Trophoblast cell (in vitro differentiated cells and primary cell): ENCODE results near the gene AKIRIN1.

ENCODE experiments used
- DNase-seq, 2 donors: peaks; one replicate each; pipeline ENCODE4 v3.0.0-alpha.2; 2016
- H2AFZ ChIP-seq: 2 replicates; pipeline ENCODE4 v1.6.1; 2013; ENCODE audit warnings: low read length, moderate library complexity, mild to moderate bottlenecking; ENCODE audit not compliant: insufficient read depth, poor library complexity
- H2AK5ac ChIP-seq: 2 replicates; pipeline ENCODE4 v1.6.1; 2013; ENCODE audit warnings: mild to moderate bottlenecking, low read length
- H2BK120ac ChIP-seq: 2 replicates; pipeline ENCODE4 v1.6.1; 2013; ENCODE audit warnings: low read length, mild to moderate bottlenecking, moderate library complexity; ENCODE audit not compliant: insufficient read depth, poor library complexity
- H2BK12ac ChIP-seq: 2 replicates; pipeline ENCODE4 v1.6.1; 2013; ENCODE audit warnings: mild to moderate bottlenecking, low read length, moderate library complexity
- H2BK5ac ChIP-seq: 2 replicates; pipeline ENCODE4 v1.6.1; 2013; ENCODE audit warnings: low read length, low read depth, moderate library complexity, mild to moderate bottlenecking; ENCODE audit not compliant: poor library complexity
- H3K14ac ChIP-seq: 2 replicates; pipeline ENCODE4 v1.6.1; 2013; ENCODE audit warnings: mild to moderate bottlenecking, low read length
- H3K18ac ChIP-seq: 2 replicates; pipeline ENCODE4 v1.6.1; 2013; ENCODE audit warnings: mild to moderate bottlenecking, low read length
- H3K23ac ChIP-seq: 2 replicates; pipeline ENCODE4 v1.6.1; 2013; ENCODE audit warnings: low read length
- H3K27ac ChIP-seq: 2 replicates; pipeline ENCODE4 v1.5.1; 2013; ENCODE audit warnings: low read depth, mild to moderate bottlenecking, inconsistent platforms, low read length, moderate library complexity
- H3K27me3 ChIP-seq: 2 replicates; pipeline ENCODE4 v1.6.1; 2013; ENCODE audit warnings: inconsistent platforms, mild to moderate bottlenecking, low read length, moderate library complexity; ENCODE audit not compliant: insufficient read depth
- H3K36me3 ChIP-seq, 2 experiments: 1 replicate in 1 of 2; 2 replicates in 1 of 2; pipeline ENCODE4 v1.6.1; 2013; ENCODE audit warnings: low read length in 2 of 2, mild to moderate bottlenecking in 2 of 2, moderate library complexity in 1 of 2; ENCODE audit not compliant: insufficient read depth in 2 of 2, control insufficient read depth in 1 of 2
- H3K4ac ChIP-seq: 2 replicates; pipeline ENCODE4 v1.6.1; 2013; ENCODE audit warnings: low read depth, mild to moderate bottlenecking, low read length, moderate library complexity
- H3K4me1 ChIP-seq, 2 experiments: 1 replicate in 1 of 2; 2 replicates in 1 of 2; pipeline ENCODE4 v1.6.1; 2013; ENCODE audit warnings: low read length in 2 of 2, mild to moderate bottlenecking in 2 of 2, moderate library complexity in 1 of 2; ENCODE audit not compliant: insufficient read depth in 2 of 2, control insufficient read depth in 1 of 2
- H3K4me2 ChIP-seq: 2 replicates; pipeline ENCODE4 v1.6.1; 2013; ENCODE audit warnings: inconsistent platforms, mild to moderate bottlenecking, low read length, moderate library complexity
- H3K4me3 ChIP-seq: 2 replicates; pipeline ENCODE4 v1.5.1; 2013; ENCODE audit warnings: mild to moderate bottlenecking, low read depth, low read length, inconsistent platforms
- H3K79me1 ChIP-seq: one replicate; pipeline ENCODE4 v1.6.1; 2013; ENCODE audit warnings: low read length
- H3K79me2 ChIP-seq: 2 replicates; pipeline ENCODE4 v1.6.1; 2013; ENCODE audit warnings: low read length, mild to moderate bottlenecking; ENCODE audit not compliant: control insufficient read depth, insufficient read depth, poor library complexity
- H3K9ac ChIP-seq: 2 replicates; pipeline ENCODE4 v1.6.1; 2013; ENCODE audit warnings: mild to moderate bottlenecking, low read length
- H3K9me3 ChIP-seq: 2 replicates; pipeline ENCODE4 v1.6.1; 2013; ENCODE audit warnings: low read depth, mild to moderate bottlenecking, control low read depth, inconsistent platforms, low read length; ENCODE audit not compliant: insufficient read depth
- H4K12ac ChIP-seq: 2 replicates; pipeline ENCODE4 v1.6.1; 2013; ENCODE audit warnings: low read depth, mild to moderate bottlenecking, low read length, moderate library complexity
- H4K8ac ChIP-seq: 2 replicates; pipeline ENCODE4 v1.6.1; 2013; ENCODE audit warnings: low read depth, mild to moderate bottlenecking, low read length, moderate library complexity
- H4K91ac ChIP-seq: one replicate; pipeline ENCODE4 v1.6.1; 2013; ENCODE audit warnings: low read depth, mild to moderate bottlenecking, low read length, moderate library complexity
- WGBS: extraction: QIAGEN DNeasy Blood & Tissue Kit; methylation state at CpG from one replicate; pipeline ENCODE4 v1.1.7; 2013; ENCODE audit warnings: missing lambda C conversion rate; ENCODE audit not compliant: insufficient read length, insufficient coverage; ENCODE audit errors: extremely low coverage; 5-methylcytosine and 5-hydroxymethylcytosine counted together

AKIRIN1 gene

GRCh38 chr1:39036678-39037077 is 45.6 kb downstream of the AKIRIN1 start:
- Histone ChIP-seq H3K27me3 (no peaks in the 10 kb centered on the region), H3K27ac (no peak overlapping the region), H2BK5ac (no peak overlapping the region), H4K12ac (no peak overlapping the region), H3K9ac (no peak overlapping the region), H2BK120ac (no peak overlapping the region), H3K79me1 (no peaks in the 10 kb centered on the region), H3K79me2 (no peaks in the 10 kb centered on the region), H4K91ac (no peak overlapping the region), H3K4ac (no peak overlapping the region), H4K8ac (no peak overlapping the region), H3K4me1 (no peaks in the 10 kb centered on the region), H3K18ac (no peak overlapping the region), H3K36me3 (peaks cover 32% of the 10 kb centered on the region in 2 experiments), H2BK12ac (no peak overlapping the region), H3K4me2 (no peak overlapping the region), H2AFZ (no peak overlapping the region), H2AK5ac (no peak overlapping the region), H3K23ac (no peak overlapping the region), H3K9me3 (no peaks in the 10 kb centered on the region), H3K14ac (no peak overlapping the region), H3K4me3 (no peak overlapping the region)
- WGBS: no CpG with 5 or more reads among the region's 5 CpGs
- no peak for DNase-seq

GRCh38 chr1:39043513-39043912 is 52.4 kb downstream of the AKIRIN1 start:
- no peak overlapping the region for H3K4me2 ChIP-seq
- no peak overlapping the region for H3K4me3 ChIP-seq
- peaks cover 2% of the 10 kb centered on the region for H3K79me1 ChIP-seq
- no peak overlapping the region for H2BK120ac ChIP-seq
- no peak overlapping the region for H3K4ac ChIP-seq
- H3K23ac ChIP-seq: no peak overlapping the region
- H3K27ac ChIP-seq: no peak overlapping the region
- H2BK5ac ChIP-seq: no peak overlapping the region
- no peak overlapping the region for H3K14ac ChIP-seq
- 67% methylated on average over 1 of the region's 3 CpGs for WGBS
- no peaks in the 10 kb centered on the region for H3K9me3 ChIP-seq
- H3K9ac ChIP-seq: no peak overlapping the region
- H3K27me3 ChIP-seq: no peaks in the 10 kb centered on the region
- H3K79me2 ChIP-seq: no peaks in the 10 kb centered on the region
- no peak overlapping the region for H2AFZ ChIP-seq
- no peak overlapping the region for H3K18ac ChIP-seq
- no peak overlapping the region for H4K8ac ChIP-seq
- H3K36me3 ChIP-seq: peaks cover 2% of the 10 kb centered on the region in 2 experiments
- H2AK5ac ChIP-seq: no peak overlapping the region
- no peak overlapping the region for H2BK12ac ChIP-seq
- no peak overlapping the region for H4K12ac ChIP-seq
- peaks cover 13 to 14% of the 10 kb centered on the region in 2 experiments for H3K4me1 ChIP-seq
- no peak overlapping the region for H4K91ac ChIP-seq
- no peak for DNase-seq

- no peaks in the 10 kb centered on the region for H3K79me2 ChIP-seq
- H4K8ac ChIP-seq: no peak overlapping the region
- no peaks in the 10 kb centered on the region for H3K27me3 ChIP-seq
- no peak overlapping the region for H4K12ac ChIP-seq
- H2AK5ac ChIP-seq: no peak overlapping the region
- H3K27ac ChIP-seq: no peak overlapping the region
- H3K9ac ChIP-seq: no peak overlapping the region
- no peaks in the 10 kb centered on the region for H3K9me3 ChIP-seq
- no peak overlapping the region for H3K14ac ChIP-seq
- H3K4me1 ChIP-seq: peaks cover 13 to 14% of the 10 kb centered on the region in 2 experiments
- no peak overlapping the region for H3K4ac ChIP-seq
- no peak overlapping the region for H3K23ac ChIP-seq
- H2BK5ac ChIP-seq: no peak overlapping the region
- no peak overlapping the region for H4K91ac ChIP-seq
- H2BK12ac ChIP-seq: no peak overlapping the region
- H2AFZ ChIP-seq: no peak overlapping the region
- peaks cover 2% of the 10 kb centered on the region for H3K79me1 ChIP-seq
- no CpG with 5 or more reads among the region's 1 CpG for WGBS
- H3K18ac ChIP-seq: no peak overlapping the region
- no peak overlapping the region for H3K4me3 ChIP-seq
- no peak overlapping the region for H3K4me2 ChIP-seq
- H2BK120ac ChIP-seq: no peak overlapping the region
- no peak for DNase-seq
- H3K36me3 ChIP-seq: peaks cover 2% of the 10 kb centered on the region in 2 experiments
Observed at GRCh38 chr1:39044762-39045161, 53.7 kb downstream of the AKIRIN1 start.

- Histone ChIP-seq H2BK12ac (no peak overlapping the region), H3K14ac (no peak overlapping the region), H3K4me1 (peaks cover 13 to 14% of the 10 kb centered on the region in 2 experiments), H3K27me3 (no peaks in the 10 kb centered on the region), H4K12ac (no peak overlapping the region), H3K27ac (no peak overlapping the region), H3K79me1 (peaks cover 2% of the 10 kb centered on the region), H3K4ac (no peak overlapping the region), H3K23ac (no peak overlapping the region), H3K36me3 (peaks cover 2% of the 10 kb centered on the region in 2 experiments), H3K9me3 (no peaks in the 10 kb centered on the region), H2BK120ac (no peak overlapping the region), H3K18ac (no peak overlapping the region), H4K8ac (no peak overlapping the region), H2BK5ac (no peak overlapping the region), H3K9ac (no peak overlapping the region), H4K91ac (no peak overlapping the region), H3K79me2 (no peaks in the 10 kb centered on the region), H2AK5ac (no peak overlapping the region), H3K4me3 (no peak overlapping the region), H3K4me2 (no peak overlapping the region), H2AFZ (no peak overlapping the region)
- no peak for DNase-seq
- no CpG with 5 or more reads among the region's 8 CpGs for WGBS
Observed at GRCh38 chr1:39045231-39045630, 54.2 kb downstream of the AKIRIN1 start.
